Activated naive CD4-positive, alpha-beta T cell (primary cell): ENCODE data around the gene LRRC46.

Source experiments
- DNase-seq, 4 experiments: peaks; one replicate each; lab custom pipeline; 2025; lab: John Stamatoyannopoulos, UW

Gene LRRC46

DNA sequence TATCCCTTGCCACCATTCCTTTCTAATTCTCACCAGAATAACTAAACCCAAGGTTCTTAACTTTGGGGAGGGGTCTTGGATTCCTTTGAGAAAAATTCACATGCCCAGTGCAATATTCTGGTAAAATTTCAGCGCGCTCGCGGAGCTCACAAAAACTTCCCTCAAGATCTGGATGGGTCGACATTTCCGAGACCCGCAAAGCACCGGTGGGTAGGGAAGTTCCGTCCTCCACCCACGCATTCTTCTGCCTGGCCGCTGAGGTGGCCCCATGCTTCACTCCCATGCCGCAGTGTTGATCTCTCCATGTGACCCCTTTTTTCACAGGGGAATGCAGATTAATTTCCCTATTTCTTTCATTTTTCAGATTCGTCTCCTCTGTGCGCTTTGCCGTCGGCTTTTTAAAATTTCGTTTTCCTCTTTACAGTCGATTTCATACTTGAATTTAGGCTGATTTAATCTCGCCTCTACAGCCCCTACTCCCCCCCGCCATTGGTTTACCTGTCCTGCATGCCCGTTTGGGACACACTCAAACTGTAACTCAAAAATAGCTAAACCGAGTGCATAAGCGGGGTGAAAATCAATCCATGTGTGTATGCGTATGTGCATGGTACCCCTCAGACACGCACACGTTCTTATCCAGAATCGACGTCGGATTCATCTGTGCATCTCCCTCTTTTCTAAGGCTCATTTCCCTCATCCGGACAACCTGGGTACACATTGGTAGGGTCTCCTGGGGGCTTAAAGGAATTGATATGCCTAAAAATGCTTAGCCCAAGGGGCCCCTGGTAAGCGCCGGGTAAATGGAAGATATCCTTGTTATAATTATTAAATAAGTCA lies 20.9 kb downstream of the LRRC46 start:
- DNase-seq, result no peak

GRCh38 chr17:47853616-47854015 lies 22.1 kb downstream of the LRRC46 start:
- no peak for DNase-seq

DNA sequence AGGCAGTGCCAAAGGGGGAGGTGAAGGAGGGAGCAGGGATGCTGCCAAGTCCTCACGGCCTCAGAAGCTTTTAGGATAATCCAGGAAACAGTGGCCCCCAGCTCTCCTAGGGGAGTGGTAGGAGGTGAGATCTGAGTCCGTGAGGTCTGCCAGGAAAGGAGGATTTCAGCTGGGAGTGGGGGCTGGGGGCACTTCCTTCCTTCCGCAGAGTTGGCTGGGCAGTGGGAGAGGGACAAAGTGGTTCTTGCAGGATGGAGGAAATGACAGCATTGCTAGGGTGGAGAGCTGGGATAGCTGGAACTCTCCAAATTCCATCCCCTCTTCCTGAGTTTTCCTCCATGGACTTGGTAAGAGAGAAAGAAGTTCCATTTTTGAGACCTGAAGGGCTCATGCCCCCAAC lies 24.3 kb downstream of the LRRC46 start:
- DNase-seq, result no peak

DNA sequence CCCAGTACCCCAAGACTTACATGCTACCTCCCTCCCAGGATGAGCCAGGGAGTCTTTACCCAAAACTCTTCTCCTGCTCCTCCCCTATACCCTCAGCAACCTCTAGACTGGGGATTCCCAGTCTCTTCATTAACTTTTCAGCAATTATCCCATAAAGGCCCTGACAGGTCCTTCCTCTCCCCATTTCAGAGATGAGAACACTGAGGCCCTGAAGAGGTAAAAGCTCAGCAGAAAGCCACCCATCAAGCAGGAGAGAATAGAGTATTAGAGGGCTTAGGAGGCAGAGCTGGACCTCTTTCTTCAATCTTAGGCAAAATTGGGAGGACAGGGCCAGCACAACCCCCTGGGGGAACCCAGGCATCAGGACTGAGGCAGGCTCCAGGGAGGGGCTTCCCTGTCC lies 25.4 kb downstream of the LRRC46 start:
- no peak for DNase-seq

GRCh38 chr17:47857551-47858455 lies 26.3 kb downstream of the LRRC46 start:
- no peak for DNase-seq

DNA sequence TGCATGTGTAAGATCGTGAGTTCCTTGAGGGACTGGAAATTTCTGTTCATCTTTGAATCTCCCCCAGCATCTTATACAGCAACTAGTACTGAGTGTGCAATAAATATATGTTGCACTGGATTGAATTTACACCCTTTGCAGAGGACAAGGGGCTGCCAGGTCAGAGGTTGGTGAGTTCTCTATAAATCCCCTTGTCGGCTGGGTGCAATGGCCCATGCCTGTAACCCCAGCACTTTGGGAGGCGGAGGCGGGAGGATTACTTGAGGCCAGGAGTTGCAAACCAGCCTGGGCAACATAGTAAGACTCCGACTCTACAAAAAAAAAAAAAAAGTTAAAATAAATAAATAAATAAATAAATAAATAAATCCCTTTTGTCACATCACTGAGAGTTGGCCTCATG lies 28.9 kb downstream of the LRRC46 start:
- no peak for DNase-seq

DNA sequence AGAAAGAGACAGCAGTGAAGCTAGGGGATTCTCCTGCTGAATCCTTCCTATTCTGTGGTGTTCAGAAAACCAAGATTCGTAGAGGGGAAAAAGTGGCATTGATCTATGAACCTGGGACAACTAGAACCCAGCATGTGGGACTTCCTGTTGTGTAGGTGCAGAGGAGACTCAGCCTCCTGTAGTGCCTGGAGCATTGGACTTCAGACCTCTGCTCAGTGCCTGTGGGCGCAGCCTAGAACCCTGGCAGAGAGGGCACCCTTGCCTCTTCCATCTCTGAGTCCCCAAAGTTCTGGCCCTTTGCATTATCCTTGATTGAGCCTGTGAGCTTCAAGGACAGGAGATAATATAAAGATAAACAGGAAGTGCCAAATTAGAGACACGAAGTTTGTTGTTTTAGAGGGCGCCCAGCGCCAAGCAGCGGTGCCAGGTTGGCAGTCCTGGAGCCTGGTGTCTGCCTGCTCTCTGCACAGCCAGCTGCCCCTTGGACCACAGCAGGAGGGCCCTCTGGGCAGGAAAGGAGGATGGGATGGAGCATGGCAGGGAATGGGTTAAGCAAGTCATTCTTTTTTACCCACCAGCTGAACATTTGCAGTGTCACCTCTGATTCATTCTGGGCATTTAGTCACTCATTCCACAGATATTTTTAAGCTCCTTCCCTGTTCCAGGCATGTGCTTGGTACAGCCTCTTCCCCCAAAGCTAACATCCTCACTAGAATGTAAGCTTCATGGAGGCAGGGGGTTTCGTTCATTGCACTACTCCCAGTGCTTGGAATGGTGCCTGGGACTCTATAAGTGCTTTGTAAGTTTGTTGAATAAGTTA lies 31.4 kb downstream of the LRRC46 start:
- no peak for DNase-seq

DNA sequence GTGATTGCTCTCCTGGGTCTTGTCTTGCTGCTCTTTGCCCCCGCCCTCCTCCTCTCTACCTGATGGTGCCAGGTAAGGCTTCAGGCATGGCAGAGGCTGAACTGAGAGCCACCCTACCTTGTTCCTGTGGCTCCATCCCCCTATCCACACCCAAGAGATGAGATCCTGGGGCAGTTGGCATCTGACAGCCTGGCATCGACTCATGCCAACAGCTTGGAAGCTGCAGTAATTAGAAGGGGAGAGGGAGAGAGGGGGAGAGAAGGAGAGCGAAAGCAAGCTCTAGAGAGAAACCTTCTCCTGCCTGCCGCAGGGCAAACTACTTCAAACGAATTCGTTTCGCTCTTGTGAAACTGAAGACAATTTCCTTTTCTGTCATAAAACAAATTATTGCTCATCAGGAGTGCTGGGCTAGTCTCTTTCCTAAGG lies 33.3 kb downstream of the LRRC46 start:
- no peak for DNase-seq

DNA sequence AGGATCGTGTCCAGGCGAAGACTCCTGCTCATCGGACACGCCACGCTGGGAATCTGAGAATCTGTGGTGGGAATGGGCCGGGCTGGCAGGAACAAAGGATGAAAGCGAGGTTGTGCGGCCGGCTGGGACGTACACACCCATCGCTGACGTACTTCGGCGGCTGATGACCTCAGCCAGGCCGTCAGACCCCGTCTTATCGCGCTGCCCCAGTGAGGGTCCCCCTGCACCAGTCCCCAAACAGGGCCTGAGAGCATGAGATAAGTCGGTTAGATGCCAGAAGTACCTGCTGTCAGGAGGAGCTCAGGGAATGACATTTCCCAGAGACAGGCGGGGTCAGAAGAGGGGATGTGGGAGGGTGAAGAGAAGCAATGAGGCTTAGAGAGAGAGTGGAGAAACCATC lies 35.5 kb downstream of the LRRC46 start:
- no peak for DNase-seq

DNA sequence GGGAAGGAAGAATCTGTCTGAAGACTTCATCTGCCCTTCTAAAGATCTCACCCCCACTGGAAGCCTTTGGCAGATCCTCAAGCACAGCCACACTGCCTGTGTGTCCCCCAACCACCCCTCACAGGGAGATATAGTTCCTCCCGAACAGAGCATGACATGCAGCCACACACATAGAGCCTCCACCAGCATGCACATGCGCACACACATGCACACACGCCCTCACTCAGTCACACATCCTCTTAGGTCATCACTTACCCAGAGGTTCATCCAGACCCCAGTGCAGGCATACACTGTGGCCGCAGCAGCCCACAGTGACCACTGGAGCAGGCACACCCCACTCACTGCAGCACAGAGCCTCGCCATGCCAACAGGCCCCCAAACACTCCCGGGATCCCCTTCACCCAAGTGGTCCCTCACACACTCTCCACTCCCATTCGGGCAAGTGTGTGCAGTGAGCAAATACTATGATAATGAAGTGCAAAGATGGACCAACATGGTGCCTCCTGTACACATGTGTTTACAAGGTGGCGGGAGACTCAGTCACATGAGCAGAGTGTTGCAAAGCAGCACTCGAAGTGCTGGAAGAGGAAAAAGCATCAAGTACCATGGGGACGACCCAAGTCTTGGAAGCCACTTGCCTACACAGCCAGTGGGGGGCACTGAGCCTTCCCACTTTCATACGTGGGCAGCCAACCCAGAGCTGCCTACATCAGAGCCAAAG lies 36.5 kb downstream of the LRRC46 start:
- DNase-seq, result no peak

GRCh38 chr17:47869114-47869513 lies 37.6 kb downstream of the LRRC46 start:
- no peak for DNase-seq

- DNase-seq, result no peak
These were observed 38.6 kb downstream of the LRRC46 start for GRCh38 chr17:47870056-47870455.

DNA sequence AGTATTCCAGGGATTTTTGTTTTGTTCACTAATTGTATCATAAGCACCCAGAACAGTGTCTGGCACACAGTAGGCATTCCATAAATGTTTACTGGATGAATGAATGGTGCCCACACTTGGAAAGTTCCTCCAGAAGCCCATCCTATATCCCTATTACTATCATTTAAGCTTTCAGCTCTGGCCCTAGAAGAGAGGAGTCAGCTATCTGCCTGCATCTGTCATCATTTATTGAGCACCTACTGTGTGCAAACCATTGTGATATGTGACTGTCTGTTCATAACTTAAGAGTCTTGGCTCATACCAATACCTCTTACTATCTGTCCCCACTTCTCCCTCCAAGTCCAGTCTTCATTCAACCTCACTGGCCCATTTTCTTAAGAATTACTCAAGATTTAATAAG lies 39.6 kb downstream of the LRRC46 start:
- no peak for DNase-seq

GRCh38 chr17:47872019-47872650 lies 40.7 kb downstream of the LRRC46 start:
- no peak for DNase-seq

DNA sequence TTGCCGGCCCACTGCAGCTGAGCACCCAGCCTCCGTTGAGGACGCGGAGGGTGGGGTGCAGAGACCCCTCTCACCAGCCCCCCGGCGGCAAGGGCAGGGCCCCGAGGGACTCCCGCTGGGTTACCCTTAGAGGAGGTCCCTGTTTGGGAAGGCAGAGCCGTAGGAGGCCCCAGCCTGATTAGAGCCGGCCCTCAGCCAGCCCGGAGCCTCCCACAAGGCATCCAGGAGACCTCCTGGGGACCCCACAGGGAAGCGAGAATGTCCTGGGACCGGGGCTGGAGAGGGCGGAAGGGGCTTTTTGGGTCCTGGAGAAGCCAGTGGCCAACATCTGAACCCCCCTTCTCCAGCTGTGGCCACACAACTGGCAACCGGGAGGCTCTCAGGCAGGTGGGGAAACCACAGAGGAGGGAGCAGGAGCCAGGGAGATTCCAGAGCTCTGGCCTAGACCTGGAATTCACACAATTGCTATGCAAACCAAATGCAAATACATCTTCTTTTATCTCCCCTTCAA lies 41.2 kb downstream of the LRRC46 start:
- no peak for DNase-seq

- no peak for DNase-seq
These were observed 42.0 kb downstream of the LRRC46 start for GRCh38 chr17:47873200-47874090.

GRCh38 chr17:47875011-47875985 lies 43.8 kb downstream of the LRRC46 start:
- no peak for DNase-seq

DNA sequence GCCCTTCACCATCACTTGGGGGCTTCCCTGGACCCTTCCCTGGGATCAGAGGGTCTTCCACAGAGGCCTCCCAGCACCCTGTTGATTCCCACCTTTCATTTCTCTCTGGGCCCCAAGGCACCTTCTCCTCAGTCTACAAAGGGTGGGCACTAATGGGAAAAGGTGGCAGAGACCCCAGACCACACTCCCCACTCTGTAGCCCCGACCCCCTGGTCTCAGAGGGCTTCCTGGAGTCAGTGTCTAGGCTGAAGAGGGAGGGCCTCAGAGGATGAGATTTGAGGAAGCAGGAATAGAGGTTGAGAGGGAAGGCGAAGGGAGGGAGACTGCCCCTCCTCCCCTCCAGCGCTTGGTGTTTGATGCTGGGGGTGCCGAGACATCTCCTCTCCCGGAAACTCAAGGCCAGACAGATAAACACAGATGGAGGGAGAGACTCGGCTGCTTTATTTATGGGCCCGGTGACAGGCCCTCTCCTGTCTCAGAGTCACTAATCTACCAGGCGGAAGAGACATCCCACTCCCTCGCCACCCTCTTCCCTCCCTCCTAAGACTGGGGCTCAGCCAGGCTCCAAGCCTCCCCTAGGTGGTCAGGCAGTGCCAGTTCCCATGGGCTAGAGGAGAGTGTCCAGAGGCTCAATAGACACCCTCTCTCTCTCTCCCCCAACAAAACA lies 46.0 kb downstream of the LRRC46 start:
- no peak for DNase-seq
